Upper lobe of left lung (tissue), 6 donors: ENCODE measurements around the gene CRYGB. TPM values are rescaled to one million over a fixed set of nuclear protein-coding genes. Genes with fewer than 3 reads are reported as not detected.
A peak's percentile ranks its signal among the peaks of the same experiment; 100 is the strongest.
"Not testable (repeated sequence)": the region's sequence is repeated elsewhere in the genome, so short reads cannot be mapped to it uniquely, and the experiment has no call there.

Experiments
- ATAC-seq, 2 donors: fragments of 200-7000 bp; cut with Tn5 transposase; one replicate each; pipeline ENCODE4 v1.9.1; 2022; ENCODE audit warnings: mild to moderate bottlenecking in 2 of 2, moderate library complexity in 2 of 2; ENCODE audit not compliant: low FRiP score in 2 of 2
- DNase-seq, 2 donors: peaks; one replicate each; pipeline ENCODE4 v3.0.0-alpha.2; 2019 to 2020
- H3K27ac ChIP-seq, 4 donors: fragments of 200-600 bp; sonication (generic); one replicate each; pipeline ENCODE4 v1.5.1; 2016 to 2019
- H3K27me3 ChIP-seq, 4 donors: fragments of 200-600 bp; sonication (generic); one replicate each; pipeline ENCODE4 v1.5.1; 2017 to 2019
- H3K36me3 ChIP-seq, 4 donors: fragments of 200-600 bp; sonication (generic); one replicate each; pipeline ENCODE4 v1.5.1; 2016 to 2019
- H3K4me1 ChIP-seq, 4 donors: fragments of 200-600 bp; sonication (generic); one replicate each; pipeline ENCODE4 v1.5.1; 2018 to 2019
- H3K4me3 ChIP-seq, 4 donors: fragments of 200-600 bp; sonication (generic); one replicate each; pipeline ENCODE4 v1.5.1; 2017 to 2019; ENCODE audit warnings: mild to moderate bottlenecking in 2 of 4, moderate library complexity in 1 of 4
- H3K9me3 ChIP-seq, 4 donors: fragments of 200-600 bp; sonication (generic); one replicate each; pipeline ENCODE4 v1.5.1; 2018 to 2019
- CTCF ChIP-seq, 6 experiments: fragments of 450-650 bp in 4 of 6; fragments of 200-600 bp in 2 of 6; sonication (generic) in 2 of 6; IDR thresholded peaks; one replicate each; pipeline ENCODE4 v1.5.1; 2016 to 2019; ENCODE audit warnings: antibody characterized with exemption in 6 of 6
- EP300 ChIP-seq, 4 donors: sonication (generic); formaldehyde crosslinking; IDR thresholded peaks; one replicate each; pipeline ENCODE4 v1.5.1; 2017; ENCODE audit warnings: antibody characterized with exemption in 4 of 4, control low read depth in 2 of 4
- POLR2A ChIP-seq, 4 donors: fragments of 450-650 bp; IDR thresholded peaks; one replicate each; pipeline ENCODE4 v1.5.1; 2016 to 2017; ENCODE audit warnings: antibody characterized with exemption in 4 of 4, mild to moderate bottlenecking in 2 of 4
- POLR2AphosphoS5 ChIP-seq, 2 donors: sonication (generic); formaldehyde crosslinking; IDR thresholded peaks; one replicate each; pipeline ENCODE4 v1.5.1; 2017; ENCODE audit warnings: antibody characterized with exemption in 2 of 2
- WGBS, 2 donors: methylation state at CpG; one replicate each; pipeline ENCODE4 v1.1.5; 2017 to 2018; 5-methylcytosine and 5-hydroxymethylcytosine counted together
- total RNA-seq, 6 donors: library from RNA; depleted of rRNA in 4 of 6; stranded (reverse); fragments of >200 nt in 4 of 6; gene quantifications; one replicate each; pipeline versions ENCODE4 v1.1.0 to v1.2.1, GENCODE V29; 2016 to 2021
- donor health status: DM: no; HTN: no; CAD: no; lungs with moderate emphysema.
- donor health status: DM: no; HTN: yes; CAD: no; lungs with severe emphysema.

CRYGB gene
- total RNA-seq, 6 donors from 2014 or later: not detected

GRCh38 chr2:208129744-208130711 lies 15.9 kb downstream of the CRYGB start, which contains the start of gene CRYGC:
Gene CRYGC, minus strand, starts transcription at chr2:208129828. Its CDS starts 36 bp downstream, at chr2:208129792.
- Histone ChIP-seq H3K9me3 (no peaks in the 10 kb centered on the region), H3K36me3 (no peaks in the 10 kb centered on the region), H3K4me3 (no peak within 1 kb of the TSS), H3K27ac (no peak within 1 kb of the TSS), H3K27me3 (no peaks in the 10 kb centered on the region), H3K4me1 (no peaks in the 10 kb centered on the region)
- ATAC-seq (no peak), DNase-seq (no peak)
- TF ChIP-seq CTCF (IDR thresholded peaks at IDR 0.05) (no peak), POLR2A (IDR thresholded peaks at IDR 0.05) (no peak), EP300 (IDR thresholded peaks at IDR 0.05) (no peak)
- WGBS, 2 donors: 74 to 78% methylated on average over 19 of the region's 19 CpGs

- DNase-seq: peak in 1 of 2 donors; percentile 33
- 92 to 95% methylated on average over 7 to 12 of the region's 12 CpGs for WGBS, 2 donors
Measured at GRCh38 chr2:208128136-208128535, 17.8 kb downstream of the CRYGB start.

GRCh38 chr2:208127090-208127489 lies 18.9 kb downstream of the CRYGB start:
- H3K4me1 ChIP-seq: peaks cover 3 to 10% (median 7%) of the 10 kb centered on the region in 4 donors
- no peaks in the 10 kb centered on the region for H3K9me3 ChIP-seq
- WGBS, 2 donors: 94 to 95% methylated on average over 4 of the region's 4 CpGs
- no peak overlapping the region for H3K4me3 ChIP-seq
- H3K36me3 ChIP-seq: no peaks in the 10 kb centered on the region
- DNase-seq (no peak), ATAC-seq (no peak)
- no peaks in the 10 kb centered on the region for H3K27me3 ChIP-seq
- TF ChIP-seq POLR2A (IDR thresholded peaks at IDR 0.05): no peak
- no peak for TF ChIP-seq POLR2AphosphoS5 (IDR thresholded peaks at IDR 0.05)
- TF ChIP-seq CTCF (IDR thresholded peaks at IDR 0.05): no peak
- TF ChIP-seq EP300 (IDR thresholded peaks at IDR 0.05): no peak
- no peak overlapping the region for H3K27ac ChIP-seq

More at GRCh38 chr2:208128136-208128535, 17.8 kb downstream of the CRYGB start:
- ATAC-seq: no peak
- Histone ChIP-seq H3K4me3 (no peak overlapping the region), H3K9me3 (no peaks in the 10 kb centered on the region), H3K36me3 (no peaks in the 10 kb centered on the region), H3K27ac (no peak overlapping the region), H3K27me3 (no peaks in the 10 kb centered on the region), H3K4me1 (peaks cover 3 to 10% (median 7%) of the 10 kb centered on the region in 4 donors)
- TF ChIP-seq CTCF (IDR thresholded peaks at IDR 0.05) (no peak), POLR2A (IDR thresholded peaks at IDR 0.05) (no peak), EP300 (IDR thresholded peaks at IDR 0.05) (no peak), POLR2AphosphoS5 (IDR thresholded peaks at IDR 0.05) (no peak)

- Histone ChIP-seq H3K4me1 (peaks cover 3 to 10% (median 7%) of the 10 kb centered on the region in 4 donors), H3K4me3 (no peak overlapping the region), H3K27ac (no peak overlapping the region), H3K9me3 (no peaks in the 10 kb centered on the region), H3K36me3 (no peaks in the 10 kb centered on the region), H3K27me3 (no peaks in the 10 kb centered on the region)
- WGBS, 2 donors: 81 to 88% methylated on average over 4 of the region's 4 CpGs
- DNase-seq: no peak
- no peak for ATAC-seq
- TF ChIP-seq POLR2A (IDR thresholded peaks at IDR 0.05) (no peak), POLR2AphosphoS5 (IDR thresholded peaks at IDR 0.05) (no peak), EP300 (IDR thresholded peaks at IDR 0.05) (no peak), CTCF (IDR thresholded peaks at IDR 0.05) (no peak)
Measured at GRCh38 chr2:208125251-208125650, 20.7 kb downstream of the CRYGB start.

DNA sequence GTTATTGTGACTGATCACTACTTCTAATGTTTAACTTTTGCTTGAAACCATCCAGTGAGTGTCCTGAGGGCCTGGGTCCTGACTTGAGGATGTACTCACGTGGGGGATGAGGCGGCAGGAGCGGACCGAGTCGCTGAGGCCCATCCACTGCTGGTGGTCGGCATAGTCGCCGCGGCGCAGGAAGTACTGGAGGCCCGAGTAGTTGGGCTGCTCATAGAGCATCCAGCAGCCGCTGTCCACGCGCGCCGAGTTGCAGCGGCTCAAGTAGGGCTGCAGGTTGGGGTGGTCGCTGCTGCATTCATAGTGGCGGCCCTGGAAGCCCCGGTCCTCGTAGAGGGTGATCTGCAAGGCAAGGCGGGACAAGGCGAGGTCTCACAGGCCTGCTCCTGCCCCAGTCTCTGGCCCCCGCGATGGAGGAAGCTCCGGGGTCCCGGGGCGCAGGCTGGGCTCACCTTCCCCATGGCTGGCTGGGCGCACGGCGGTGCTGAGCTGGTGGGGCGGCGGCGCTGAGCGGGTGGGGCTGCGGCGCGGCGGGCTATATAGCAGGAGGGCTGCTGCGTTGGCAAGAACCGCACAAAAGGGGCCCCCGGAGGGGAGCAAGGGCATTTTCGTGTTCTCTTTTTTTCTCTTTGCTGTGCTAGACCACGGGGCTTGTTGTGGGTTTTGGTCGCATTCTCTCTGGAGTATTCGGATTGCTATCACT lies 21.8 kb downstream of the CRYGB start, which contains the start of gene CRYGD:
TSS of gene CRYGD (minus strand) at position 512 of the 703 bp plus-strand sequence. CDS start at position 461, 51 bp downstream.
- DNase-seq: peak in 1 of 2 donors; percentile 85
- H3K9me3 ChIP-seq, H3K36me3 ChIP-seq, H3K27ac ChIP-seq, H3K27me3 ChIP-seq: not testable (repeated sequence)
- peak in 1 of 2 donors; percentile 59 for ATAC-seq
- peak within 1 kb of the TSS in 1 of 4 donors; percentile 22 for H3K4me3 ChIP-seq
- peaks cover 3 to 10% (median 7%) of the 10 kb centered on the region in 4 donors for H3K4me1 ChIP-seq
- WGBS, 2 donors: 8 to 15% methylated on average over 26 to 38 of the region's 46 CpGs
